Tibial artery (tissue), 4 donors: ENCODE data around the gene FNDC3B.

Experiments used
- DNase-seq, 2 donors: peaks; one replicate each; pipeline ENCODE4 v3.0.0-alpha.2; 2019
- H3K27ac ChIP-seq, 2 donors: fragments of 200-600 bp; sonication (generic) in 1 of 2; 1 replicate in 1 of 2; 2 replicates in 1 of 2; pipeline ENCODE4 v1.5.1; 2018 to 2019; ENCODE audit warnings: mild to moderate bottlenecking in 1 of 2
- H3K27me3 ChIP-seq, 2 donors: fragments of 200-600 bp; sonication (generic) in 1 of 2; one replicate each; pipeline versions ENCODE4 v1.5.1 to v1.6.0; 2016 to 2019
- H3K36me3 ChIP-seq, 3 donors: fragments of 200-600 bp; sonication (generic) in 2 of 3; one replicate each; pipeline ENCODE4 v1.5.1; 2016 to 2019; ENCODE audit warnings: mild to moderate bottlenecking in 2 of 3
- H3K4me1 ChIP-seq, 4 donors: fragments of 200-600 bp; sonication (generic) in 2 of 4; 1 replicate in 3 of 4; 2 replicates in 1 of 4; pipeline ENCODE4 v1.5.1; 2016 to 2019
- H3K4me3 ChIP-seq, 2 donors: fragments of 200-600 bp; sonication (generic) in 1 of 2; 1 replicate in 1 of 2; 2 replicates in 1 of 2; pipeline ENCODE4 v1.5.1; 2018 to 2019; ENCODE audit warnings: mild to moderate bottlenecking in 2 of 2
- H3K9me3 ChIP-seq, 3 donors: fragments of 200-600 bp; sonication (generic) in 1 of 3; one replicate each; pipeline ENCODE4 v1.5.1; 2016 to 2019
- intact Hi-C: fragments of 100-400 bp; cut with DNase I; formaldehyde crosslinking; loops from one replicate; pipeline ENCODE4 v1.15.0; 2023; ENCODE audit warnings: low total_unique reads
- TF ChIP-seq, protein P1 (sequence below), 2 experiments: fragments of 200-600 bp in 1 of 2; fragments of 450-650 bp in 1 of 2; IDR thresholded peaks; one replicate each; pipeline ENCODE4 v1.5.1; 2017 to 2019; ENCODE audit warnings: antibody characterized with exemption in 2 of 2, mild to moderate bottlenecking in 1 of 2, moderate library complexity in 1 of 2

Gene FNDC3B

DNA sequence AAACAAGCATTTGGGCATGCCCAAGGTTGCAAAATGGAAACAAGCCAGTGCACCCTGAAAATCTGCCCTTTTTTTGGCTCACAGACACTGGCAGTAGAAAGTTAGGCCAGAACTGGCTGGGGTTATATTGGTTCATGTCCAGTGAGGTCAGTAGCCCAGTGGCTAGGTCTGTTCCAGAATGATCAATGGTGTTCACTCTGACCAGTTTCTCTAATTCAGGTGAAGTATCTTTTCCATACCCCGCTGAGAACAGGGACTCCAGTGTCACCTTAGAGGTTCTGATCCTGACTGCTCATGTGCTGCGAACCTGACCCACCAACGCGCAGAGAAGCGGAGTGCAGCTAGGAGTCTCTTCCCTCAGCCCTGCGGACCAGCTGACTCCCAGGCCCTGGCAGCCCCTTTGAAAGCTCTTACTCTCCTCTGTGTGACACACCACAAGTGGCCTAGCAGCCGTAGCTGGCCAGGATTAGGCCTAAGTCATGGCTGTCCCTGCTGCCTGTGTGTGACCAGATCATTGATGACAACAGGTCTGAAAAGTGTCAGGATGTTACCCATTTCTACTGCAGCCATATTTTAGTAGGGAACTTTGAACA is 285.3 kb downstream of the FNDC3B start:
- no peak overlapping the region for H3K4me3 ChIP-seq
- H3K27me3 ChIP-seq, result no peaks in the 10 kb centered on the region
- no peaks in the 10 kb centered on the region for H3K9me3 ChIP-seq
- TF ChIP-seq, protein P1, sequence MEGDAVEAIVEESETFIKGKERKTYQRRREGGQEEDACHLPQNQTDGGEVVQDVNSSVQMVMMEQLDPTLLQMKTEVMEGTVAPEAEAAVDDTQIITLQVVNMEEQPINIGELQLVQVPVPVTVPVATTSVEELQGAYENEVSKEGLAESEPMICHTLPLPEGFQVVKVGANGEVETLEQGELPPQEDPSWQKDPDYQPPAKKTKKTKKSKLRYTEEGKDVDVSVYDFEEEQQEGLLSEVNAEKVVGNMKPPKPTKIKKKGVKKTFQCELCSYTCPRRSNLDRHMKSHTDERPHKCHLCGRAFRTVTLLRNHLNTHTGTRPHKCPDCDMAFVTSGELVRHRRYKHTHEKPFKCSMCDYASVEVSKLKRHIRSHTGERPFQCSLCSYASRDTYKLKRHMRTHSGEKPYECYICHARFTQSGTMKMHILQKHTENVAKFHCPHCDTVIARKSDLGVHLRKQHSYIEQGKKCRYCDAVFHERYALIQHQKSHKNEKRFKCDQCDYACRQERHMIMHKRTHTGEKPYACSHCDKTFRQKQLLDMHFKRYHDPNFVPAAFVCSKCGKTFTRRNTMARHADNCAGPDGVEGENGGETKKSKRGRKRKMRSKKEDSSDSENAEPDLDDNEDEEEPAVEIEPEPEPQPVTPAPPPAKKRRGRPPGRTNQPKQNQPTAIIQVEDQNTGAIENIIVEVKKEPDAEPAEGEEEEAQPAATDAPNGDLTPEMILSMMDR (IDR thresholded peaks at IDR 0.05), result no peak
- H3K4me1 ChIP-seq, result peaks cover 0 to 39% (median 22%) of the 10 kb centered on the region in 4 donors
- H3K36me3 ChIP-seq, result peaks cover 22 to 32% (median 28%) of the 10 kb centered on the region in 3 donors
- intact Hi-C loops, result no loop called here
- H3K27ac ChIP-seq, result peak overlapping the region in 1 of 2 donors; percentile 52
- no peak for DNase-seq

DNA sequence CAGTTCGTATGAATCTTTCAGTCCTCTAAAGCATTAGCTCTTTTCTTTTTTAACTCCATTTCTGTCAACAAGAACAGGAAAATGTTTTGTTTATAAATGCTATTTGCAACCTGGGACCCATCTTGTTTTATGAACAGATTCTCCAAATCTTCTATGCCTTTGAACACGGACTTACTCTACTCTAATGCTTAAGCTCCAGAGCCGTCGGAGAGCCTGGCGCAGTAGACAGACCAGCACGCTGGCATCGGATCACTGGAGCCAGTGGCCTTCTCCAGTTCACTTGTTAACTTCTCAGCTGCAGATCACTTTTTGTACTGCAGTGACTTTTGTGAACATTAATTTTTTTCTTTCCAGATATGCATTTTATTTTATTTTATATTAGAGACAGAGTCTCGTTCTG is 286.1 kb downstream of the FNDC3B start:
- intact Hi-C loops, result no loop called here
- no peak for DNase-seq
- no peak overlapping the region for H3K4me3 ChIP-seq
- no peaks in the 10 kb centered on the region for H3K9me3 ChIP-seq
- H3K27me3 ChIP-seq, result no peaks in the 10 kb centered on the region
- peaks cover 27 to 39% (median 35%) of the 10 kb centered on the region in 3 donors for H3K36me3 ChIP-seq
- peaks cover 0 to 32% (median 15%) of the 10 kb centered on the region in 4 donors for H3K4me1 ChIP-seq
- TF ChIP-seq, protein P1 (IDR thresholded peaks at IDR 0.05), result no peak
- no peak overlapping the region for H3K27ac ChIP-seq

DNA sequence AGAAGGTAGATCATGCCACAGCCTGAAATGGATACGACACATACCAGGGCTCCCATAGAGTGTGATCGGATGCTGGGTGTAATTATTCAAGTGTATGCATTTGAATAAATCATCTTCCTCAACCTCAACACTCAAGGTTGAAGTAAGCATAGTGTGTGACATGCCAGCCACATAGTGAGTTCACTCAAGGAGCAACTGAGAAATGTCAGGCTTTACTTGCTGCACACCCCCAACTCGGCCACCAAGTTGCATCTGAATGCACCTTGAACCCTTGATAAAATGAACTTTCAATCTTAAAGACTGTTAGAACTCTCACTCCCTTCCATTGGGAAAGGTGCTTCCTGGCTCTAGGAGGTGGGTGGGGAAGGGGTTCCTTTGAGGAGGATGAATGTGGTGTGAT is 287.6 kb downstream of the FNDC3B start:
- Histone ChIP-seq H3K9me3 (no peaks in the 10 kb centered on the region), H3K36me3 (peaks cover 34 to 55% (median 49%) of the 10 kb centered on the region in 3 donors), H3K4me3 (no peak overlapping the region), H3K27me3 (no peaks in the 10 kb centered on the region), H3K4me1 (peaks cover 0 to 16% (median 6%) of the 10 kb centered on the region in 4 donors), H3K27ac (no peak overlapping the region)
- DNase-seq, result no peak
- intact Hi-C loops, result no loop called here
- TF ChIP-seq, protein P1 (IDR thresholded peaks at IDR 0.05), result no peak

DNA sequence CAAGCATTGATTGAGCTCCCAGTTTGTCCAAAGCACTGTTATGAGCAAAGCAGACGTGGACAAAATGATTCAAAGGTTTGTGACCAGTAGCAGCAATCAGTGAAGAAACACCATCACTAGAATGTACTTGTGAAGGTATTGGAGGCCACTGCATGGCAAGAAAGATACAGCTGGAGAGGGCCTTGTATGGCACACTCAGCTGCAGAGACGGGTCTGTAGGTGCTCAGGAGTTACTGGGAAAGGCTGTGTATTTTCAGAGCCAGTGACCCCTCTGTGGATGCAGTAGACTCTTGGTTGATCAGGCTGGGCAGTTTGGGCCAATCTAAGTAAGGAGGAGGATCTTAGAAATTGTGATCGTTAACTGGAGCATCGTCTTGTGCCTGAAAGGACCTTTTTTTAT is 288.9 kb downstream of the FNDC3B start:
- H3K9me3 ChIP-seq, result no peaks in the 10 kb centered on the region
- no peaks in the 10 kb centered on the region for H3K27me3 ChIP-seq
- H3K27ac ChIP-seq, result no peak overlapping the region
- intact Hi-C loops, result loop anchor here (2.0 kb wide), 1 partner anchor 49 kb away; no protein-coding TSS in a partner anchor
- no peak for DNase-seq
- H3K4me1 ChIP-seq, result peaks cover 0 to 21% (median 7%) of the 10 kb centered on the region in 4 donors
- TF ChIP-seq, protein P1 (IDR thresholded peaks at IDR 0.05), result no peak
- no peak overlapping the region for H3K4me3 ChIP-seq
- H3K36me3 ChIP-seq, result peaks cover 34 to 57% (median 53%) of the 10 kb centered on the region in 3 donors

DNA sequence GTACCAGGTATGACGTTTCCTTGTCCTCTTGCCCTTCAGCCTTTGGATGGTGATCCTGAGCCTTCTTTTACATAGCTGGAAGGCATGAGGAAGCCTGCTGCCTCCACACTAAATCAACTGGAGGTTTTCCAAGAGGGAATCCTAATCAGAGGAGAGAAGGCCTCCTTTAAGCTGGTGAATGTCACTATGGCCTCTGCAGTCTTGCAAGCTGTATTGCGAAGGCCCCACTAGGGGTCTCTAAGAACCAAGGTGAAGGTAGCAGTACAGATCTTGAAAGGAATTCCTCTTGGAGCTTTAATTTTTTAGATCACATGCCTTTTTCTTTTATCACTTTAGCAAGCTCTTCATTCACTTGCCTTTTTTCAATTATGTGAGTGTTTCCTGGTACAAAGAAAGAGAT is 289.7 kb downstream of the FNDC3B start:
- Histone ChIP-seq H3K27ac (no peak overlapping the region), H3K36me3 (peaks cover 34 to 65% (median 59%) of the 10 kb centered on the region in 3 donors), H3K27me3 (no peaks in the 10 kb centered on the region), H3K4me1 (peaks cover 0 to 17% (median 3%) of the 10 kb centered on the region in 4 donors), H3K4me3 (no peak overlapping the region), H3K9me3 (no peaks in the 10 kb centered on the region)
- intact Hi-C loops, result loop anchor here (2.0 kb wide), 1 partner anchor 50 kb away; no protein-coding TSS in a partner anchor
- TF ChIP-seq, protein P1 (IDR thresholded peaks at IDR 0.05), result no peak
- DNase-seq, result no peak
